ENCODE measurements around the gene ALOXE3. TPM values are rescaled to one million over a fixed set of nuclear protein-coding genes. Genes with fewer than 3 reads are reported as not detected.

ALOXE3 gene
- total and polyA plus RNA-seq, 2 of the 8 experiments (the other 6 are each of a cell fraction or from before 2014, with no cell fraction given) = 0.26 TPM; not detected in 1

DNA sequence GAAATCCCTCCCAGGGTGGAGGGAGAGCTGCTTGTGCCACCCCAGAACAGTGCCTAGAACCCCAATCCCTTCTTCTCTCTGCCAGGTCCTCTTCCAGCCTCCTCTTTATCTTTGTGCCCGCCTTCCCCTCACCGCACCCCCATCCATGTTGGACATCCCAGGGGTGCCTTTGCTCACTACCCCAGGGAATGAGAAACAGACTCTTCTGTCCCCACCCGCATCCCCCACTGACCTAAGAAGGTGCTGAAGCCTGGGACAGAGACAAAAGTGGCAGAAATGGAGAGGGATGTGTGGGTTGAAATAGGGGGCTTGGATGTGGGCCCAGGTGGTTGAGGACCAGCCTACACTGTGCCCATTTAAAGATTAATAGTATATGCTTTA is 62.5 kb downstream of the ALOXE3 start (continued):
- TF ChIP-seq CTCF (IDR thresholded peaks at IDR 0.05; ENCODE audit: control extremely low read depth in 1 of 3, insufficient read depth in 1 of 3, low read depth in 1 of 3, low read length in 3 of 3) (no peak), SRF (IDR thresholded peaks at IDR 0.05; ENCODE audit: low read depth, low read length) (no peak), EZH2 (IDR thresholded peaks at IDR 0.05; ENCODE audit: low read depth, low read length, severe bottlenecking) (no peak), SIN3A (conservative IDR thresholded peaks at IDR 0.05 in 1 of 2, IDR thresholded peaks at IDR 0.05 in 1 of 2; ENCODE audit: low read depth in 1 of 2, low read length in 2 of 2) (no peak), GABPA (IDR thresholded peaks at IDR 0.05; ENCODE audit: borderline replicate concordance, insufficient read depth, low read length) (no peak), EGR1 (IDR thresholded peaks at IDR 0.05; ENCODE audit: borderline replicate concordance, low read depth, low read length) (no peak), TBP (IDR thresholded peaks at IDR 0.05; ENCODE audit: low read depth, low read length) (no peak)

All from H1 (cell line).